Fibroblast of mammary gland (primary cell): ENCODE measurements around the gene KCND1.

ENCODE experiments used
- DNase-seq: peaks from one replicate; pipeline ENCODE4 v3.0.0-alpha.2; 2010; ENCODE audit warnings: low read depth
- H3K4me3 ChIP-seq: 2 replicates; pipeline ENCODE4 v1.5.1; 2011; ENCODE audit warnings: low read depth, mild to moderate bottlenecking, low read length, moderate library complexity; ENCODE audit not compliant: control insufficient read depth
- CTCF ChIP-seq: conservative IDR thresholded peaks from 2 replicates; pipeline ENCODE4 v1.5.1; 2011; ENCODE audit warnings: low read depth, low read length, inconsistent platforms; ENCODE audit not compliant: control insufficient read depth, insufficient read depth

The KCND1 gene

GRCh38 chrX:48968377-48968776 is 3.3 kb downstream of the KCND1 start:
- no peak overlapping the region for H3K4me3 ChIP-seq
- DNase-seq = no peak
- no peak for TF ChIP-seq CTCF

GRCh38 chrX:48966796-48967579 is 4.7 kb downstream of the KCND1 start:
- no peak for TF ChIP-seq CTCF
- H3K4me3 ChIP-seq = no peak overlapping the region
- DNase-seq = peak; percentile 21

- TF ChIP-seq CTCF = no peak
- no peak for DNase-seq
- H3K4me3 ChIP-seq = no peak overlapping the region
Measured at GRCh38 chrX:48965959-48966358, 5.7 kb downstream of the KCND1 start.

- H3K4me3 ChIP-seq = no peak overlapping the region
- DNase-seq = no peak
- no peak for TF ChIP-seq CTCF
Measured at GRCh38 chrX:48961585-48962091, 10.0 kb downstream of the KCND1 start.

GRCh38 chrX:48960291-48960690 is 11.4 kb downstream of the KCND1 start:
- no peak for TF ChIP-seq CTCF
- no peak for DNase-seq
- H3K4me3 ChIP-seq = no peak overlapping the region

- peak; percentile 71 for DNase-seq
- TF ChIP-seq CTCF = no peak
- H3K4me3 ChIP-seq = peak overlapping the region; percentile 68
Measured at GRCh38 chrX:48958635-48959094, 13.0 kb downstream of the KCND1 start.
